ENCODE measurements around the gene MYLK.

MYLK gene

GRCh38 chr3:123640311-123640710 lies 243.8 kb downstream of the MYLK start:
- no peaks in the 10 kb centered on the region for H3K27me3 ChIP-seq (ENCODE audit: control insufficient read depth, insufficient read depth, low read length)
- H3K9me3 ChIP-seq (ENCODE audit: control insufficient read depth, insufficient read depth, low read length): no peaks in the 10 kb centered on the region
- no peaks in the 10 kb centered on the region for H3K36me3 ChIP-seq (ENCODE audit: control insufficient read depth, insufficient read depth, low read length)
- H3K4me3 ChIP-seq (ENCODE audit: low read depth, low read length): no peak overlapping the region
- H3K9ac ChIP-seq (ENCODE audit: low read depth, low read length): no peak overlapping the region
- H3K4me1 ChIP-seq (ENCODE audit: control insufficient read depth, insufficient read depth, low read length): peaks cover 15% of the 10 kb centered on the region

DNA sequence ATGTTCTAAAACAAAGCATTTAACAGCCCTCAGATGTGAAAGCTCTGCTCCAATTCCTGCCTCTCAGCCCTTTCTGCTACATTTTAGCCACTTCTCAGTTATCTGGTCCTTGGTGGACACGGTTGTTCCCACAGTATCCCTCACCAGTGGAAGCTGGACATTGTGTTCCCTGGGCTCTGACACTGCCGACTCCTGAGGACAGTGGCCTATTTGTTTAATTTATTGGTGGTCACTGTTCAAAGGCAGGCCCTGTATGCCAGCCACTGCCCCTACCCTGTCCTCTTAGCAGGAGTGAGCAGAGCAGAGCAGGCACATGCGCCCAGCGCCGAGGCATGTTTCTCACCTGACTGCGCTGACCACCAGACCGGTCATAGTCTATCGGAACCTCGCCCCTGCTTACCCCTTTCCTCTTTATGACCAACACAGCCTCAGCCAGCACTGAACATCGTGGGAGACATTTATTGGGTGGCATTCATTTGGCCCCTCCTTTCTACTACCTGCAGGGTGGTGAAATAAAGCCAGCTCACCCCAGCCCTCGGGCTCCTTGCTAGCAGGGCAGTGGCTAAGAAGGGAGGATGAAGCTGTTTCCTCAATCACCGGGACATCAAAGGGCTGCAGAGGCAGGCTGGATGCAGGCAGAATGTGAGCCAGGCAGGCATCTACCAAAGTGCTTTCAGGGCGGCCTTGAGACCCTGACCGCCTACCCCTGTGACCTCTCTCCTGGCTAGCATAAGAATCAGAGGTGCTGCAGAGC lies 245.0 kb downstream of the MYLK start:
- Histone ChIP-seq H3K4me1 (ENCODE audit: control insufficient read depth, insufficient read depth, low read length) (peaks cover 15% of the 10 kb centered on the region), H3K9me3 (ENCODE audit: control insufficient read depth, insufficient read depth, low read length) (no peaks in the 10 kb centered on the region), H3K27me3 (ENCODE audit: control insufficient read depth, insufficient read depth, low read length) (no peaks in the 10 kb centered on the region), H3K4me3 (ENCODE audit: low read depth, low read length) (no peak overlapping the region), H3K9ac (ENCODE audit: low read depth, low read length) (no peak overlapping the region), H3K36me3 (ENCODE audit: control insufficient read depth, insufficient read depth, low read length) (no peaks in the 10 kb centered on the region)

DNA sequence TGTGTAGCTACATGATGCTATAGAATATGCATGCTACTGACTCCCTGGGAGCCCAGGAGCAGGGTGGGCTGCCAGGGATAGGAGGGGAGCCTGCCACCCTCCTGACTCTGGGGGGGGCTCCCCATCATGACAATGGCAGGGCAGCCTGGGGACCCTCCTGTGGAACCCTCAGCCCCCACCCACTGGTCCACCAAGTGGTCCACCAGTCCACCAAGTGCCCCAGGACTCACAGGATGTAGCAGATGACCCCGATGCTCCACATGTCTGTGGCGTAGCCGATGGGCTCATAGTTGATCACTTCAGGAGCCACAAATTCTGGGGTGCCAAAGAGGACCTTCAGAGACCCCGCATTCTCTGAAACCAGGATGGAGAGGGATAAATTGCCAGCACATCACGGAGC lies 246.3 kb downstream of the MYLK start:
- Histone ChIP-seq H3K9ac (ENCODE audit: low read depth, low read length) (no peak overlapping the region), H3K4me3 (ENCODE audit: low read depth, low read length) (no peak overlapping the region), H3K27me3 (ENCODE audit: control insufficient read depth, insufficient read depth, low read length) (no peaks in the 10 kb centered on the region), H3K9me3 (ENCODE audit: control insufficient read depth, insufficient read depth, low read length) (no peaks in the 10 kb centered on the region), H3K36me3 (ENCODE audit: control insufficient read depth, insufficient read depth, low read length) (no peaks in the 10 kb centered on the region), H3K4me1 (ENCODE audit: control insufficient read depth, insufficient read depth, low read length) (peaks cover 15% of the 10 kb centered on the region)

DNA sequence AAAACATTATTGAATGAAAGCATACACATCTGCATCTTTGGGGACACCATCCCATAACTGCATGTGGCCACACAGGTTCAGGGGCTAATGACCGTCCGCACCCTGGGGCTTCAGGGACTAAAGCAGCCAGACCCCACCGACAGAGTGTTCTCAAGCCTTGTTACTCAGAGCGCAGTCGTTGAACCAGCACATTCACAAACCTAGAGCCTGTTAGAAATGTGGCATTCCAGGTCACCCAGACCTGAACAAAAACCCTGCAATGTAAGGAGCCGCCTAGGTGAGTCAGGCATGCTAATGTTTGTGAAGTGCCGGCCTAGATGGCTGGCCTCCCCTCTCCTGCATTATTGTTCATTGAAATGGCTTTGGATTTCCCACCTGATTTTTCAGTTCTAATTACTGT lies 247.0 kb downstream of the MYLK start:
- Histone ChIP-seq H3K27me3 (ENCODE audit: control insufficient read depth, insufficient read depth, low read length) (no peaks in the 10 kb centered on the region), H3K9me3 (ENCODE audit: control insufficient read depth, insufficient read depth, low read length) (no peaks in the 10 kb centered on the region), H3K9ac (ENCODE audit: low read depth, low read length) (no peak overlapping the region), H3K36me3 (ENCODE audit: control insufficient read depth, insufficient read depth, low read length) (no peaks in the 10 kb centered on the region), H3K4me3 (ENCODE audit: low read depth, low read length) (no peak overlapping the region), H3K4me1 (ENCODE audit: control insufficient read depth, insufficient read depth, low read length) (peaks cover 15% of the 10 kb centered on the region)

- Histone ChIP-seq H3K9me3 (ENCODE audit: control insufficient read depth, insufficient read depth, low read length) (no peaks in the 10 kb centered on the region), H3K4me1 (ENCODE audit: control insufficient read depth, insufficient read depth, low read length) (peaks cover 15% of the 10 kb centered on the region), H3K4me3 (ENCODE audit: low read depth, low read length) (no peak overlapping the region), H3K9ac (ENCODE audit: low read depth, low read length) (no peak overlapping the region), H3K27me3 (ENCODE audit: control insufficient read depth, insufficient read depth, low read length) (no peaks in the 10 kb centered on the region), H3K36me3 (ENCODE audit: control insufficient read depth, insufficient read depth, low read length) (no peaks in the 10 kb centered on the region)
Observed at GRCh38 chr3:123636431-123636841, 247.7 kb downstream of the MYLK start.

DNA sequence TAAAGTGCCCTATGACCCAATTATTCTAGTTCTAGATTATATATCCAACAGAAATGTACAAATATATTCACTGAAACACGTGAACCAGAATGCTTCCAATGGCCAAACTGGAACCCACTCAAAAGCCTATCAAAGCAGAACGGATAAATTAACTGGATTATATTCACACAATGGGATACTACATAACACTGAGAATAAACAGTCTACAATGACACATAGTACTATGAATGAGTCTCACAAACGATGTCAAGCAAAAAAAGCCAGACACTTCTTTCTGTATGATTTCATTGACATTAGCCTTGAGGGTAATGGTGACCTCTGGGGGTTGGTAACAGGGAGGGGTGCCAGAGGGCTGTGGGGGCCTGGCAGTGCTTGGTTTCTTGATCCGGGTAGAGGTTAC lies 248.4 kb downstream of the MYLK start:
- Histone ChIP-seq H3K4me1 (ENCODE audit: control insufficient read depth, insufficient read depth, low read length) (peaks cover 15% of the 10 kb centered on the region), H3K36me3 (ENCODE audit: control insufficient read depth, insufficient read depth, low read length) (no peaks in the 10 kb centered on the region), H3K9ac (ENCODE audit: low read depth, low read length) (no peak overlapping the region), H3K27me3 (ENCODE audit: control insufficient read depth, insufficient read depth, low read length) (no peaks in the 10 kb centered on the region), H3K9me3 (ENCODE audit: control insufficient read depth, insufficient read depth, low read length) (no peaks in the 10 kb centered on the region), H3K4me3 (ENCODE audit: low read depth, low read length) (no peak overlapping the region)

DNA sequence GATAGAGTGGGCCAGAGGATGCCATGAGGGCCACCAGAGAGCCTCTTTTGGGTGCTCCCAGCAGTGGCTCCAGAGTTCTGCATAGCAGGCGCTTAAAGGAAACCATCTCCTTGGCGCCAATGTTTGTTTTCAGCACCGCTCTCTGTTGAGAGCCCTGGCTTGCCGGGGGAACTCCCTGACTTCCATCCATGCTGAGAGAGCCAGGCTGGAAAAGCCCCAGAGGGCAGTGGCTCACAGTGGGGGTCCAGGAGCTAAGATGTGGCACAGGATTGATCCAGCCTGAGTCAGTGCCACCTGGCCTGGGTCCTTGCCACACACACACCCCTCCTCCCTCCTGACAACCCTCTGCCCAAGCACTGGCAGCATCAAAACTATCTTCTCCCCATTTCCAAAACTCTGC lies 248.9 kb downstream of the MYLK start:
- H3K4me1 ChIP-seq (ENCODE audit: control insufficient read depth, insufficient read depth, low read length): peaks cover 15% of the 10 kb centered on the region
- H3K9me3 ChIP-seq (ENCODE audit: control insufficient read depth, insufficient read depth, low read length): no peaks in the 10 kb centered on the region
- H3K36me3 ChIP-seq (ENCODE audit: control insufficient read depth, insufficient read depth, low read length): no peaks in the 10 kb centered on the region
- no peaks in the 10 kb centered on the region for H3K27me3 ChIP-seq (ENCODE audit: control insufficient read depth, insufficient read depth, low read length)
- no peak overlapping the region for H3K4me3 ChIP-seq (ENCODE audit: low read depth, low read length)
- H3K9ac ChIP-seq (ENCODE audit: low read depth, low read length): no peak overlapping the region

GRCh38 chr3:123634149-123635051 lies 249.7 kb downstream of the MYLK start:
- H3K36me3 ChIP-seq (ENCODE audit: control insufficient read depth, insufficient read depth, low read length): no peaks in the 10 kb centered on the region
- H3K9me3 ChIP-seq (ENCODE audit: control insufficient read depth, insufficient read depth, low read length): no peaks in the 10 kb centered on the region
- H3K4me1 ChIP-seq (ENCODE audit: control insufficient read depth, insufficient read depth, low read length): peaks cover 15% of the 10 kb centered on the region
- H3K4me3 ChIP-seq (ENCODE audit: low read depth, low read length): no peak overlapping the region
- no peak overlapping the region for H3K9ac ChIP-seq (ENCODE audit: low read depth, low read length)
- H3K27me3 ChIP-seq (ENCODE audit: control insufficient read depth, insufficient read depth, low read length): no peaks in the 10 kb centered on the region

- H3K4me3 ChIP-seq (ENCODE audit: low read depth, low read length): no peak overlapping the region
- H3K9me3 ChIP-seq (ENCODE audit: control insufficient read depth, insufficient read depth, low read length): no peaks in the 10 kb centered on the region
- no peaks in the 10 kb centered on the region for H3K36me3 ChIP-seq (ENCODE audit: control insufficient read depth, insufficient read depth, low read length)
- peaks cover 15% of the 10 kb centered on the region for H3K4me1 ChIP-seq (ENCODE audit: control insufficient read depth, insufficient read depth, low read length)
- H3K27me3 ChIP-seq (ENCODE audit: control insufficient read depth, insufficient read depth, low read length): no peaks in the 10 kb centered on the region
- H3K9ac ChIP-seq (ENCODE audit: low read depth, low read length): no peak overlapping the region
Observed at GRCh38 chr3:123633530-123633929, 250.6 kb downstream of the MYLK start.

DNA sequence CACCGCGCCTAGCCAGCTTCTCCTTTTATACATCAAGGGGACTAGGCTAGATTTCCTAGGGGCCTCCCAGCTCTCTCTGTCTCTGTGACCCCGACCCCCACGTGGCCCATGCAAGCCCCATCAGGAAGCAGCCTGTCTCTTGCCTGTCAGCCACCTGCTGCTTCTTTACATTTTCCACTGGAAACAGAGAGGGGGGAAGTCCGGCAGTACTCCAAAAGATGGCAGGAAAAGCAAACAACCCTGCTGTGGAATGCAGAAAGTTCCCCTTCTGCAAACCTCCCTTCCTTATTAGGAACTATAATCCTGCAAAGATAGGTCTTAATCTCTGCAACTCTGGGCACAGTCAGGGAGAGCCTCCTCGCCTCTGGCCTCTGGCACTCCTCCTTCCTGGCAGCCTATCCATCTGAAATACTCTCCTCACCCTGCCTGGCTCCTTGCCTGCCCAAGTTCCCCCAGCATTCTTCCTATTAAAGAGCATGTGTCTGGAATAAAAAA lies 251.9 kb downstream of the MYLK start:
- no peaks in the 10 kb centered on the region for H3K27me3 ChIP-seq (ENCODE audit: control insufficient read depth, insufficient read depth, low read length)
- peaks cover 15% of the 10 kb centered on the region for H3K4me1 ChIP-seq (ENCODE audit: control insufficient read depth, insufficient read depth, low read length)
- H3K4me3 ChIP-seq (ENCODE audit: low read depth, low read length): no peak overlapping the region
- no peaks in the 10 kb centered on the region for H3K9me3 ChIP-seq (ENCODE audit: control insufficient read depth, insufficient read depth, low read length)
- no peaks in the 10 kb centered on the region for H3K36me3 ChIP-seq (ENCODE audit: control insufficient read depth, insufficient read depth, low read length)
- H3K9ac ChIP-seq (ENCODE audit: low read depth, low read length): no peak overlapping the region

DNA sequence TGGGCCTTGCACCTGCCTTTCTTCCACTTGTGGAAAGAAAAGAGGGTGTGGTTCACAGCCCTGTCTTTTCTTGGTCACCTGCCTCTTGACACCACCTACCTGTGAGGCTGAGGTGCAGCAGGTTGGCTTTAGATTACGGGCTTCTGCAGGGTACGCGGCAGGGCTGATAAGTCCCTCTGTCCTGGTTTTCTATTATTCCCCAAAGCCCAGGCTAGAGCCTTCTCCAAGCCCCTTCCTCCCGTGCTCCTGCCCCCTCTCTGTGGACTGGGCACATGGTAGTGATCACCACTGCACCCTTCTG lies 254.4 kb downstream of the MYLK start:
- H3K27me3 ChIP-seq (ENCODE audit: control insufficient read depth, insufficient read depth, low read length): no peaks in the 10 kb centered on the region
- no peaks in the 10 kb centered on the region for H3K9me3 ChIP-seq (ENCODE audit: control insufficient read depth, insufficient read depth, low read length)
- no peaks in the 10 kb centered on the region for H3K36me3 ChIP-seq (ENCODE audit: control insufficient read depth, insufficient read depth, low read length)
- H3K9ac ChIP-seq (ENCODE audit: low read depth, low read length): no peak overlapping the region
- no peaks in the 10 kb centered on the region for H3K4me1 ChIP-seq (ENCODE audit: control insufficient read depth, insufficient read depth, low read length)
- H3K4me3 ChIP-seq (ENCODE audit: low read depth, low read length): no peak overlapping the region
